Raji (cell line): ENCODE measurements around the gene SLC22A12.

ENCODE experiments used
- POLR2A ChIP-seq: IDR thresholded peaks from 2 replicates; pipeline ENCODE4 v1.6.1; 2011; ENCODE audit warnings: low read depth, low read length, control low read depth; ENCODE audit not compliant: insufficient read depth

Gene SLC22A12

DNA sequence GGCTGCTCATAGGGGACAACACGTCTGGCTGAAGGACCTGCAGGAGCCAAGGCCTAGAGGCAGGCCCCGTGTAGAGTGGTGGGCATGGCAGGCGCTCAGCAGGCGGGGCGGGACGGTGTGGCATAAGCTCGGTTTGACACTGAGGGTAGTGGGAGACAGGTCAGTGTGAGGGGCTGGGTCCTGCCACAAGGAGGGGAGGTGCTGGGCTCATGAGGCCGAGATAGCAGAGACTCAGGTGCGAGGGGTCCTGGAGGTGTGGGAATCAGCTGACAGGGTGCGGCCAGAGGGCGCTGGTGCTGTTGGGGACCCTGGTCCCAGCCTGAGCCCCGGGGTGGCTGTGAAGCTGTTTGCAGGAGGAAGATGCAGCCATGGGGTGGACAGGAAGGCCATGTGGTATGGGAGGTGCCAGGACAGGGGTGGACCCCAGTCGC is 6.7 kb downstream of the SLC22A12 start:
- TF ChIP-seq POLR2A, result no peak

DNA sequence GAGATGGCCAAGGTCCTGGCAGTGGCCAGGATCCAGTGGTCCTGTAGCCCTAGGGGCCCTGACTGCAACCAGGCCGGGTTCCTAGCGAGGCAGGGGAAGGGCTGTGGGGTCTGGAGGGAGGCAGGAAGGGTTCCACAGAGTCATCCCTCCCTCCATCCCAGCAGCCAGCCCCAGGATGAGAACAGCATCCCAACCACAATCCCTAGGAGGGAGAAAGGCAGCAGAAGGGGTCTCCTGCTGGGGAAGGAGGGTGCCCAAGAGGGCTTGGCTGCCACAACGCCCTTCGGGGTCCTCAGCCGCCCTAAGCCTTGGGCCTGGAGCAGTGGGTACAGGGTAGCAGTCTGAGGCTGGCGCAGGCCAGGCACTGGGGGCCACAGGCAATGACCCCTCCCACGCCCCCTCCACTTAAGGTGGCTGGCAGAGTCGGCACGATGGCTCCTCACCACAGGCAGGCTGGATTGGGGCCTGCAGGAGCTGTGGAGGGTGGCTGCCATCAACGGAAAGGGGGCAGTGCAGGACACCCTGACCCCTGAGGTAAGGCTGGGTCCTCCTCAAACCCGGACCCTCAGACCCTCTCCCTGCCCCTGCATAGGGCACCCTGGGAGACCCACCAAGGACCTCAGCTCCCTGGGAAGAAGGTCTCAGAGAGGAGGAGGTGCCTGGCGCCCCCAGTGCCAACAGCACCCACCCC is 7.2 kb downstream of the SLC22A12 start:
- TF ChIP-seq POLR2A, result no peak

DNA sequence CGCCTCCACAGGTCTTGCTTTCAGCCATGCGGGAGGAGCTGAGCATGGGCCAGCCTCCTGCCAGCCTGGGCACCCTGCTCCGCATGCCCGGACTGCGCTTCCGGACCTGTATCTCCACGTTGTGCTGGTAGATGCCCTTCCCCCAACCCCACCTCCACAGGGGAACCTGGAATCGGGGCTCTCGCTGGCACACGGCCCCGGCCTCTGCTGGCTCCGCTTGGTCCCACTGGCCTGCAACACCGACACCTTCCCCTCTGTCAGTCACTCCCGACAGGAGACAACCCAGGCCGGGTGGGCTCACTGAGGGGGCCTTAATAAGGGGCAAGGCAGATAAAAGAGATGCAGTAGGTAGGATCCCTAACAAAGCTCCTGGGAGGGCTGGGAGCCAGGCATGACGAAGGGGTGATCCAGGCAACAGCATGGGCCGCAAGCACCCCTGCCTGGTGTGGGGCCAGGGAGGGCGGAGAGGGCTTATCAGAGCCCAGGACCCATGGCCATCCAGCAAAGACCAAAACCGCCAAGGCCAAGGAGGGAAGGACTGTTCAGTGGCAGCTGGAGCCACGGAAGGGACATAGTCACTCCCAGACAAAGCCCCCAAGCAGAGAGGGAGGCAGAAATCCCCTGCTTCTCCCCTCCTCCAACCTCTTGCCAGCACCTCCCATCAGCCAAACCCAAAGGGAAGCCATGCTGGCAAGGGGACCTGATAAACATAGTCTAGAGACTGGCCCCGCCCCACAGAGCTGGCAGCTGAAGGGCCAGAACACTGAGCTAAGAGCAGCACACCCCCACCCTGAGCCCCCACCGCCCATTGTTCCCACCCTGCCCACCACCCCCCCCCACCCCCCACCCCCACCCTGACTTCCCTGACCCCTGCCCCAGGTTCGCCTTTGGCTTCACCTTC is 8.0 kb downstream of the SLC22A12 start:
- TF ChIP-seq POLR2A, result no peak

DNA sequence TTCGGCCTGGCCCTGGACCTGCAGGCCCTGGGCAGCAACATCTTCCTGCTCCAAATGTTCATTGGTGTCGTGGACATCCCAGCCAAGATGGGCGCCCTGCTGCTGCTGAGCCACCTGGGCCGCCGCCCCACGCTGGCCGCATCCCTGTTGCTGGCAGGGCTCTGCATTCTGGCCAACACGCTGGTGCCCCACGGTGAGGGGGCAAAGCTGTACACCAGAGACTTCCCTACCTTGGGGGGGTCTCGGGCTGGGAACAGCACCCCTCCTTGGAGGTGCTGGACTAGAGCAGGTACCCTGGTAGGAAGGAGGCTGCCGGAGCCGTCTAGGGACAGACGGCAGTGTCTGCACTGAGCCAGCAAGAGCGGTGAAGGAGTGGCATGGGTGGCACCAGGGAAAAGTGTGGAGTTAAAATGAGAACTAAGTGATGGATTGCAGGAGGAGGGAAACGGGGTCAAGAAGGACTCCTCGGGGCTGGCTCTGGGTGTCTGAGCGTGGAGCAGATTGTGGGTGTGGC is 8.7 kb downstream of the SLC22A12 start:
- TF ChIP-seq POLR2A, result no peak

DNA sequence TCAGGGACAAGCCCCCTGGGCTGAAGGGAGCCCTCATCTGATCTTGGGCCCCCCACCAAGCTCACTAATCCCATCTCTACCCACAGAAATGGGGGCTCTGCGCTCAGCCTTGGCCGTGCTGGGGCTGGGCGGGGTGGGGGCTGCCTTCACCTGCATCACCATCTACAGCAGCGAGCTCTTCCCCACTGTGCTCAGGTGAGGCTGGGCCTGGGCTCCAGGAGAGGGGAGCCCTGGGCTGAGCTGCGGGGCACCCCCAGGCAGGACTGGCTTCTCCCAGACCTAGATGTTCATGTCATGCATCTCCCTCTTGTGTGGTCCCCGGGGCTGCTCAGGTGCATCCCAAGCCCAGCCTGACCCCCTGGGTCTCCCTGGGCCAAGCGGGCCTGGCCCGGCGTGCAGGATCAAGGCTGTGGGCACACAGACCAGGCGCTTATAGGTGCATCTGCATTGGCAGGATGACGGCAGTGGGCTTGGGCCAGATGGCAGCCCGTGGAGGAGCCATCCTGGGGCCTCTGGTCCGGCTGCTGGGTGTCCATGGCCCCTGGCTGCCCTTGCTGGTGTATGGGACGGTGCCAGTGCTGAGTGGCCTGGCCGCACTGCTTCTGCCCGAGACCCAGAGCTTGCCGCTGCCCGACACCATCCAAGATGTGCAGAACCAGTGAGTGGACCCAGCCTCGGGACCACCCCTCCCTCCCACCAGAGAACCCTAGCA is 9.4 kb downstream of the SLC22A12 start:
- TF ChIP-seq POLR2A, result no peak

DNA sequence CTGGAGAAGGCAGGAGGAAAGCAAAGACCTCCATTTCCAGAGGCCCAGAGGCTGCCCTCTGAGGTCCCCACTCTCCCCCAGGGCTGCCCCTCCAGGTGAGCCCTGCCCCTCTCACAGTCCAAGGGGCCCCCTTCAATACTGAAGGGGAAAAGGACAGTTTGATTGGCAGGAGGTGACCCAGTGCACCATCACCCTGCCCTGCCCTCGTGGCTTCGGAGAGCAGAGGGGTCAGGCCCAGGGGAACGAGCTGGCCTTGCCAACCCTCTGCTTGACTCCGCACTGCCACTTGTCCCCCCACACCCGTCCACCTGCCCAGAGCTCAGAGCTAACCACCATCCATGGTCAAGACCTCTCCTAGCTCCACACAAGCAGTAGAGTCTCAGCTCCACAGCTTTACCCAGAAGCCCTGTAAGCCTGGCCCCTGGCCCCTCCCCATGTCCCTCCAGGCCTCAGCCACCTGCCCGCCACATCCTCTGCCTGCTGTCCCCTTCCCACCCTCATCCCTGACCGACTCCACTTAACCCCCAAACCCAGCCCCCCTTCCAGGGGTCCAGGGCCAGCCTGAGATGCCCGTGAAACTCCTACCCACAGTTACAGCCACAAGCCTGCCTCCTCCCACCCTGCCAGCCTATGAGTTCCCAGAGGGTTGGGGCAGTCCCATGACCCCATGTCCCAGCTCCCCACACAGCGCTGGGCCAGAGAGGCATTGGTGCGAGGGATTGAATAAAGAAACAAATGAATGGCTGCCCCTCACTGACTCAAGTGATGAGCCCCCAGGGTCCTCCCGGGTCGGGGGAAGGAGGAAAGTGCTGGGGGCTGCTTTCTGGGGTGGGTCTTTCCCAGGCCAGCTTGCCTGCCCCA is 10.8 kb downstream of the SLC22A12 start:
- TF ChIP-seq POLR2A, result no peak

DNA sequence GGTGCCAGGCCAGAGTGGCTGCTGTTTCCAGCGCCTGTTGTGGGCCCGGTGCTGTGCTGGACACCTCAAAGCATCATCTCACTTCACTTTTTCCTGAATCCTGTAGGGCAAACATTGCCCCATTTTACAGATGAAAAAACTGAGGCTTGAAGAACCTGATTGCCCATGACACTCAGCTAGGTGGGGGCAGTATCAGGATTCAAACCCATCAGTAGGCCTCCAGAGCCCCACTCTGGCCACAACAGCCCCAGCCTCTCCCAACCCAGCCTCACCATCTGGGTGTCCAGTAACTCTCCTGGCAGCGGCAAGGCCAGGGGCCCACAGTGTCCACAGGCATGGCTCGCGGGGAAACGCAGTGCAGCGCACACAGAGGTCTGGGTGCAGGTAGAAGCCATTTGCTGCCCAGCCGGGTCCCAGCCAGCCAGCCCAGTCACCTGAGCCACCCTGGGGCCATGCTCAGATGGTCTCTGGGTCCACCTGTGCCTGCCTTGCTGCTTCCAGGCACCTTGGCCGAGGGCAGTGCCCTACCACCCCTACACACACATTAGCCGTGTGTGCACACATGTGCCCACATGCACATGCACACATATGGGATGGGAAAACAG is 11.5 kb downstream of the SLC22A12 start:
- TF ChIP-seq POLR2A, result no peak

DNA sequence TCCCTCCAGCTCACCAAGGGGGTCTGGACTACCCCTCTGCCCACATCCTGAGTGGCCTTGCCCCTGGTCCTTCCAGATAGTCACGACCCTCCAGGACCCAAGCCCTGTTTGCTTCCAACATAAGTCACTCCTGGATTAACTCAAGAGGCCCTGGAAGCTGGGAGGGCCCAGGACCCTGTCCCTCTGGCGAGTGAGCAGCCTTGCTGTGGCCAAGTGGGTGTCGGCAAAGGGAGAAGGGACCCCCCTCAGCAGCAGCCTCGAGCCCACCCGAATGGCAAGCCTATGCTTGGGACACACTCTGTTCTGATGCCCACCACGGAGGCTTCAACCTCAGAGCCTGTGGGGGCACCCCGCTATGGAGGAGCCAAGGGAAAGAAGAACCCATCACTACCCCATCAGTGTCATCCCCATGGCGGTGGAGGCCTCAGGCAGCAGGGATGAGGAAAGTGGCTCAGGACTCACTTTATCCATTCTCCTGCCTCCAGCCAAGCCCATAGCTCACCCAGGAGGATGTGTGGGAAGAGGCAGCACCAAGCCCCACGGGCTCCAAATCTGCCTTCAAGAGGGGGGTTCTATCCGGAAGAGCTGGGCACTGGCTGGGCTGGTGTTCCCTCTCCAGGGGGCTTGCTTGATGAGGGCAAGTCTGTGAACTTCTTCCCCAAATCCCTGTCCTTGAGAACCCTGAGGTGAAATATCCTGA is 12.5 kb downstream of the SLC22A12 start:
- no peak for TF ChIP-seq POLR2A

DNA sequence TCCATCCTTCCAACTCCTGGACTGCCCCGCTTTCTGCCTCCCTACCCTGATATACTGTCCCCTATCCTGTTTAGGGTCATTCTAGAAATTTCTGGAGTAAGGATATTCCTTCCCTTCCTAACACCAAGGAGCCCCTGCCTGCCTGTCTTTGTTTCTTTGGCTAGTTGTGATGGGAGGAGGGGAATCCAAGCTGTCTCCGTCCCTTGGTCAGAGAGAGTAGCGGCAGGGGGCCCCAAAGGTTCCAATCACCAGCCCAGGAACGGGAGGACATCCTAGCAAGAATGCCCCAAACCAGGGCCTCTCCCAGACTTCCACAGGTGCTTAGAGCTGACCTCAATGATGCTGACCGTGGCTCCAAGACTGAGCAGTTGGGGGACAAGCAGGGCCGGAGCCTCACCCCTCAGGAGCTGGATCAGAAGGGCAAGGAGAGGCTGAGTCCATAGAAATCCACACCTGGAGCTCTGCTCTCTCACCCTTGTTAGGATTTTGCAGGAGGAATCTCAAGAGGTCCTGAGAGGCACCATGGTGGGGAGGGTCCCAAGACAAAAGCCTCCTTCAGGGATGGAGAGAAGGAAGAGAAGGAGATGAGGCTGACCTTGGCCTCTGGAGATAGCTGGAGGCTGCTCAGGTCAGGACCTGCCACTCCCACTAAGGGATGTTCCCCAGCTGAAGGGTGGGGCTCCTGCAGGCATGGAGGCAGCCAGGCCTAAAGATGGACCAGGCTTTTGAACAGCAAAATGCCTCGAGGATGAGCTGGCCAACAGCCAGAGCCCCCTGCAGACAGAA is 13.6 kb downstream of the SLC22A12 start:
- TF ChIP-seq POLR2A, result no peak

DNA sequence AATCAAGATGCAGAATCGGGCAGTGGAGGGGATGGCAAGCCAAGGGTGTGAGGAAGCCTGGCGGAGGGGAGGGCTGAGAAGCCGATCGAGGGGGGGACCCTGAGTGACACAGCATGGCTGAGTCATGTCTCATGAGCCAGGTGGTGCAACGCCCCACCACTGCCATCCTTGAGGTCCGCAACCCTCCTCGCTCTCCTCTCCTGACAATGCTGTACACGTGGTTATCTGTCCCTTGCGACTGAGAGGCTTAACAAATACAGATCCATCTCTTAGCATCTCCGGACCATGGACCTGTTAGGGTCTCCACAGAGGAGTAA is 14.2 kb downstream of the SLC22A12 start:
- TF ChIP-seq POLR2A, result no peak

DNA sequence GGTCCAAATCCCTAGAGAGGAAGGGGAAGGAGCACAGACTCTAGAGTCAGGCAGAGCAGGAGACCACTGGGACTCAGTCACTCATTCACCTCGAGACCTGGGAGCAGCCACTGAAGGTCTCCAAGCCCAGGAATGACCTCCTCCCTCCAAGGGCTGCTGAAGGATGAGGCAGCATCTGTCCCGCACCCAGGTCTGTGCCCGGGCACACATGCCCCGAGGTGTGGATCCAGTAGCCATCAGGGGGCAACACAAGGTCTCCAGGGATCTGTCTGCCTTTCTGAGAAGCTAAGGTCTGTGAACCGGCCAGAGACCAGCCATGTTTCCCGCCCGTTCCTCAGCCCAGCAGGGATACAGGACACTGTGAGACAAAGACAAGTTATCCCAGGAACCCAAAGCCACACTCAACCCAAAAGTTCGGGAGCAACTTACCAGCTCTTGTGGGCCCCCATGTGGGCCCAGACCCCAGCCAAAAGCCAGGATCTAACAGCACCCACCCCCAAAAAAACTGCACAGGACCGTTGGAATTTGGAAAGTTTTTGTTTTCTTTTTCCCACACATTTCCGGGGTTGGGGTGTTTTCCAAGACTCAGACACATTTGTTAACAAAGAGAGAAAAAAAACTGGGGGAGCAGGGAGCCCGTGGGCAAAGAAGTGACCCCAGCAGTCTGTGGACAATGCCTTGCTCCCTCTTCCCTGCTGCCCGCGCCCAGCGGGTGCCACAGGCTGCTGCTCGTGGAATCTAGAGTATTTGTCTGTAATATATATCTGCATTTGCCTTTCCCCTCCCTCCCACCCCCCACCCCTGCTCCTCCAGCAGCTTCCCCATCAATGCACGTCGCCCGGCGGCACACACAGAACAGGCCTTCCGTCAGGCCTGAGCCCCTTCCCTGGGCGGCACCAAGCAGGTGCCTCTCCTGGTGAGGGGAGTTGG is 14.9 kb downstream of the SLC22A12 start:
- no peak for TF ChIP-seq POLR2A

DNA sequence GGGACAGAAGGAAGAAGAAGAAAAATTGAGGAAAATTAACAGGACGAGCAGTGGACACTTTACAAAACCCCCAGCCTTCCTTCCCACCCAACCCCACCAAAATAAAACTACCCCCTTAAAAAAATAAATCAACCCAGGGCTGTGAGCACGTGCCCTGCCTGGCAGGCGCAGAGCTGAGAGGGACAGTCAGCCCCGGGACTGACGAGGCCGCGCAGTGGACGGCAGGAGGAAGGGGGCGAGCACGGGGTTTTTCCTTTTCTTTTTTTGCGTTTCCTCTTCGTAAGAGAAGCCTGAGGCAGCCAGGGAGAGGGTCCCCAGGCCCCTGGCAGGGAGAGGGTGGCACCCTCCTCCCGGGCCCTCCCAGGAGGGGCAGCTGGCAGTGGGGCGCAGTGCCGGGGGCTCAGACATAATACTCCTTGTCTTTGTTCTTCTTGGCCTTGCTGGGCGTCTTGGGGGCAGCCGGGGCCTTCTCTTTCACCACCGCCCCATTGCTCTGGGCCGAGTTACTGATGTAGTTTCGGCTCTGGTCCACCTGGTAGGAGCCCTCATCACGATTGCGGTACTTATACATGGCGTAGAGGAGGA is 15.9 kb downstream of the SLC22A12 start:
- TF ChIP-seq POLR2A, result no peak
